Measurements from ENCODE around the gene COX10.

The COX10 gene

GRCh38 chr17:14052886-14053615 lies 16.3 kb upstream of the COX10 start:
- DNase-seq (ENCODE audit: low read depth in 2 of 2): peak; percentile 30 to 42
- no peak for TF ChIP-seq CTCF (IDR thresholded peaks at IDR 0.05; ENCODE audit: low read depth, low read length)
- H3K4me3 ChIP-seq (replicated peaks in 1 of 2; ENCODE audit: low read depth in 2 of 2, low read length in 2 of 2): no peak overlapping the region

- TF ChIP-seq CTCF (IDR thresholded peaks at IDR 0.05; ENCODE audit: low read depth, low read length): no peak
- no peak overlapping the region for H3K4me3 ChIP-seq (replicated peaks in 1 of 2; ENCODE audit: low read depth in 2 of 2, low read length in 2 of 2)
- peak in 1 of 2 donors; percentile 28 for DNase-seq (ENCODE audit: low read depth in 2 of 2)
These were observed 11.7 kb upstream of the COX10 start for GRCh38 chr17:14057591-14057990.

- no peak for TF ChIP-seq CTCF (IDR thresholded peaks at IDR 0.05; ENCODE audit: low read depth, low read length)
- no peak overlapping the region for H3K4me3 ChIP-seq (replicated peaks in 1 of 2; ENCODE audit: low read depth in 2 of 2, low read length in 2 of 2)
- DNase-seq (ENCODE audit: low read depth in 2 of 2): peak in 1 of 2 donors; percentile 34
These were observed 11.3 kb upstream of the COX10 start for GRCh38 chr17:14058051-14058450.

GRCh38 chr17:14060706-14061105 lies 8.6 kb upstream of the COX10 start:
- TF ChIP-seq CTCF (IDR thresholded peaks at IDR 0.05; ENCODE audit: low read depth, low read length): no peak
- DNase-seq (ENCODE audit: low read depth in 2 of 2): no peak
- no peak overlapping the region for H3K4me3 ChIP-seq (replicated peaks in 1 of 2; ENCODE audit: low read depth in 2 of 2, low read length in 2 of 2)

- peak; percentile 82 to 94 for DNase-seq (ENCODE audit: low read depth in 2 of 2)
- TF ChIP-seq CTCF (IDR thresholded peaks at IDR 0.05; ENCODE audit: low read depth, low read length): peak; percentile 5
- peak overlapping the region in 1 of 2 donors; percentile 8 for H3K4me3 ChIP-seq (replicated peaks in 1 of 2; ENCODE audit: low read depth in 2 of 2, low read length in 2 of 2)
These were observed 7.4 kb upstream of the COX10 start for GRCh38 chr17:14061666-14062560.

- no peak for DNase-seq (ENCODE audit: low read depth in 2 of 2)
- TF ChIP-seq CTCF (IDR thresholded peaks at IDR 0.05; ENCODE audit: low read depth, low read length): no peak
- H3K4me3 ChIP-seq (replicated peaks in 1 of 2; ENCODE audit: low read depth in 2 of 2, low read length in 2 of 2): no peak overlapping the region
These were observed 2.0 kb upstream of the COX10 start for GRCh38 chr17:14067347-14067746.
